T-cell (primary cell): Measurements from ENCODE around the gene UBALD2. TPM values are rescaled to one million over a fixed set of nuclear protein-coding genes. Genes with fewer than 3 reads are reported as not detected.

Experiments used
- ATAC-seq, 4 experiments: fragments of 200-7000 bp in 3 of 4; fragments of 150-1000 bp in 1 of 4; cut with Tn5 transposase; replicated peaks in 1 of 4; 1 replicate in 3 of 4; 2 replicates in 1 of 4; pipeline ENCODE4 v1.10.0; 2021; ENCODE audit warnings: moderate library complexity in 3 of 4, mild to moderate bottlenecking in 2 of 4, moderate number of reproducible peaks in 1 of 4
- CTCF ChIA-PET, 2 donors: fragments of 300-600 bp; sonication (Branson Sonifier 250); formaldehyde crosslinking; loops; one replicate each; lab custom pipeline; 2022; ENCODE audit warnings: antibody characterized with exemption in 2 of 2; lab: Charles Lee
- POLR2A ChIA-PET, 2 donors: fragments of 300-600 bp; sonication (Branson Sonifier 250); formaldehyde crosslinking; loops; one replicate each; lab custom pipeline; 2022; ENCODE audit warnings: antibody characterized with exemption in 2 of 2; lab: Charles Lee
- DNase-seq, 35 experiments: peaks; one replicate each; pipeline versions ENCODE4 v3.0.0 to v3.0.0-alpha.2; 2013 to 2023
- H3K27ac ChIP-seq: one replicate; pipeline ENCODE4 v1.5.1; 2013; ENCODE audit warnings: low read length
- H3K27me3 ChIP-seq, 2 experiments: replicated peaks in 1 of 2; 1 replicate in 1 of 2; 2 replicates in 1 of 2; pipeline versions ENCODE4 v1.6.1 to v1.7.0; 2013; ENCODE audit warnings: low read length in 1 of 2, mixed read lengths in 1 of 2; ENCODE audit not compliant: control insufficient read depth in 2 of 2, insufficient read depth in 2 of 2; ENCODE audit errors: extremely low read depth in 1 of 2
- H3K36me3 ChIP-seq, 2 donors: 1 replicate in 1 of 2; 2 replicates in 1 of 2; pipeline versions ENCODE4 v1.6.1 to v1.7.0; 2013; ENCODE audit warnings: low read length in 1 of 2; ENCODE audit not compliant: control insufficient read depth in 2 of 2, insufficient read depth in 1 of 2; ENCODE audit errors: extremely low read depth in 1 of 2
- H3K4me1 ChIP-seq, 2 experiments: 1 replicate in 1 of 2; 2 replicates in 1 of 2; pipeline versions ENCODE4 v1.6.1 to v1.7.0; 2013; ENCODE audit warnings: low read length in 2 of 2, mixed read lengths in 1 of 2; ENCODE audit not compliant: insufficient read depth in 2 of 2, control insufficient read depth in 1 of 2; ENCODE audit errors: extremely low read depth in 1 of 2
- H3K4me3 ChIP-seq, 2 donors: 1 replicate in 1 of 2; 2 replicates in 1 of 2; pipeline versions ENCODE4 v1.5.1 to v1.7.0; 2013; ENCODE audit warnings: mild to moderate bottlenecking in 2 of 2, low read length in 1 of 2, moderate library complexity in 1 of 2; ENCODE audit not compliant: control insufficient read depth in 1 of 2; ENCODE audit errors: extremely low read depth in 1 of 2
- H3K9me3 ChIP-seq: 2 replicates; pipeline ENCODE4 v1.7.0; 2013
- H3K27ac Mint-ChIP-seq, 2 donors: one replicate each; pipeline ENCODE4 v1.8.0; 2020 to 2021; ENCODE audit warnings: mild to moderate bottlenecking in 2 of 2, mixed read lengths in 2 of 2
- H3K27me3 Mint-ChIP-seq, 2 donors: one replicate each; pipeline ENCODE4 v1.8.0; 2021 to 2022; ENCODE audit warnings: mixed read lengths in 2 of 2
- H3K36me3 Mint-ChIP-seq: one replicate; pipeline ENCODE4 v1.8.0; 2021; ENCODE audit warnings: mixed read lengths
- H3K4me1 Mint-ChIP-seq, 3 donors: one replicate each; pipeline ENCODE4 v1.8.0; 2020 to 2022; ENCODE audit warnings: mixed read lengths in 3 of 3, mild to moderate bottlenecking in 1 of 3
- H3K4me3 Mint-ChIP-seq, 3 donors: one replicate each; pipeline ENCODE4 v1.8.0; 2020 to 2022; ENCODE audit warnings: mild to moderate bottlenecking in 3 of 3, mixed read lengths in 3 of 3, moderate library complexity in 3 of 3
- H3K9me3 Mint-ChIP-seq, 3 donors: one replicate each; pipeline ENCODE4 v1.8.0; 2020 to 2022; ENCODE audit warnings: mixed read lengths in 3 of 3
- WGBS: methylation state at CpG from one replicate; pipeline ENCODE4 v1.1.5; 2013; ENCODE audit warnings: missing lambda C conversion rate; ENCODE audit not compliant: insufficient coverage; 5-methylcytosine and 5-hydroxymethylcytosine counted together
- total RNA-seq, 35 experiments: library from RNA in 6 of 35; stranded (reverse) in 6 of 35; fragments of 120-200 nt in 1 of 35; gene quantifications; one replicate each; pipeline versions ENCODE4 v1.2.1 to v1.2.4 and lab custom pipeline; 2013 to 2026

Gene UBALD2
- total RNA-seq, 5 donors from 2014 or later (not counting 1 experiment from before 2014, with no cell fraction given): 163 to 277 (median 177) TPM

- H3K27me3 Mint-ChIP-seq: no peaks in the 10 kb centered on the region
- DNase-seq (no peak), ATAC-seq (no peak)
- H3K4me1 Mint-ChIP-seq: peaks cover 48 to 64% (median 49%) of the 10 kb centered on the region in 3 donors
- Histone ChIP-seq H3K27ac (no peak overlapping the region), H3K9me3 (no peaks in the 10 kb centered on the region), H3K4me3 (no peak overlapping the region), H3K36me3 (no peaks in the 10 kb centered on the region), H3K27me3 (peaks cover 0 to 12% of the 10 kb centered on the region in 2 experiments), H3K4me1 (peaks cover 15 to 30% of the 10 kb centered on the region in 2 experiments)
- CTCF ChIA-PET: interaction anchor here (0.5 to 1.2 kb wide), 6 partner anchors 9 to 202 kb away, joined by 3 to 4 read pairs (median 3); no protein-coding TSS in a partner anchor
- H3K4me3 Mint-ChIP-seq: peak overlapping the region; percentile 77 to 84 (median 77)
- H3K27ac Mint-ChIP-seq: peak overlapping the region; percentile 91 to 92
- WGBS: 72% methylated on average over 3 of the region's 7 CpGs
- H3K36me3 Mint-ChIP-seq: no peaks in the 10 kb centered on the region
- no peaks in the 10 kb centered on the region for H3K9me3 Mint-ChIP-seq
- POLR2A ChIA-PET: interaction anchor here (0.6 to 1.3 kb wide), 6 partner anchors 17 to 55 kb away, joined by 3 to 7 read pairs (median 4); partner anchors contain the start of gene UBALD2 (in 1 of the 2)
Observed at GRCh38 chr17:76237859-76238313, 27.3 kb upstream of the UBALD2 start.

- Mint-ChIP-seq H3K9me3 (no peaks in the 10 kb centered on the region), H3K4me1 (peaks cover 53 to 67% (median 56%) of the 10 kb centered on the region in 3 donors), H3K4me3 (peak overlapping the region; percentile 77 to 84 (median 77)), H3K27ac (peak overlapping the region; percentile 91 to 92), H3K27me3 (no peaks in the 10 kb centered on the region), H3K36me3 (no peaks in the 10 kb centered on the region)
- ChIA-PET CTCF (interaction anchor here in 1 of 2 donors (0.8 to 1.2 kb wide), 3 partner anchors 41 to 120 kb away, joined by 3 to 4 read pairs (median 3); no protein-coding TSS in a partner anchor), POLR2A (interaction anchor here (0.6 to 1.3 kb wide), 4 partner anchors 24 to 67 kb away, joined by 3 to 7 read pairs (median 6); partner anchors contain the start of gene UBALD2 (in 1 of the 2))
- Histone ChIP-seq H3K4me3 (peak overlapping the region in 1 of 2 donors; percentile 59), H3K27me3 (peaks cover 0 to 12% of the 10 kb centered on the region in 2 experiments), H3K4me1 (peaks cover 17 to 39% of the 10 kb centered on the region in 2 experiments), H3K9me3 (no peaks in the 10 kb centered on the region), H3K36me3 (no peaks in the 10 kb centered on the region), H3K27ac (peak overlapping the region; percentile 8)
- no peak for ATAC-seq
- 85% methylated on average over 5 of the region's 11 CpGs for WGBS
- DNase-seq: no peak
Observed at GRCh38 chr17:76238847-76239537, 26.2 kb upstream of the UBALD2 start.

- DNase-seq (peak in 3 of 35 experiments; percentile 4 to 29 (median 12)), ATAC-seq (peak in 2 of 4 experiments; percentile 1 to 13)
- POLR2A ChIA-PET: interaction anchor here (0.6 to 0.7 kb wide), 2 partner anchors 41 to 68 kb away, joined by 5 to 7 read pairs; no protein-coding TSS in a partner anchor
- H3K9me3 Mint-ChIP-seq: no peaks in the 10 kb centered on the region
- H3K4me1 Mint-ChIP-seq: peaks cover 54 to 67% (median 58%) of the 10 kb centered on the region in 3 donors
- Histone ChIP-seq H3K4me1 (peaks cover 21 to 45% of the 10 kb centered on the region in 2 experiments), H3K36me3 (no peaks in the 10 kb centered on the region), H3K27ac (peak overlapping the region; percentile 71), H3K4me3 (peak overlapping the region; percentile 17 to 59), H3K27me3 (peaks cover 0 to 12% of the 10 kb centered on the region in 2 experiments), H3K9me3 (no peaks in the 10 kb centered on the region)
- H3K27ac Mint-ChIP-seq: peak overlapping the region; percentile 91 to 92
- 14% methylated on average over 71 of the region's 75 CpGs for WGBS
- CTCF ChIA-PET: no interaction called here
- H3K36me3 Mint-ChIP-seq: no peaks in the 10 kb centered on the region
- no peaks in the 10 kb centered on the region for H3K27me3 Mint-ChIP-seq
- peak overlapping the region; percentile 77 to 84 (median 77) for H3K4me3 Mint-ChIP-seq
Observed at GRCh38 chr17:76239538-76240274, 25.4 kb upstream of the UBALD2 start.

GRCh38 chr17:76240461-76241203 lies 24.5 kb upstream of the UBALD2 start, which contains the start of gene RNF157:
Gene RNF157 (minus strand): TSS chr17:76240493. CDS start chr17:76240240, 253 bp downstream.
- Mint-ChIP-seq H3K9me3 (no peaks in the 10 kb centered on the region), H3K36me3 (no peaks in the 10 kb centered on the region), H3K27ac (peak within 1 kb of the TSS; percentile 91 to 92), H3K27me3 (no peaks in the 10 kb centered on the region), H3K4me1 (peaks cover 55 to 69% (median 59%) of the 10 kb centered on the region in 3 donors), H3K4me3 (peak within 1 kb of the TSS; percentile 77 to 91 (median 88))
- ATAC-seq (peak; percentile 91 to 94 (median 93)), DNase-seq (peak; percentile 25 to 84 (median 57))
- Histone ChIP-seq H3K4me3 (peak within 1 kb of the TSS; percentile 67 to 71), H3K27ac (peak within 1 kb of the TSS; percentile 71), H3K9me3 (no peaks in the 10 kb centered on the region), H3K36me3 (no peaks in the 10 kb centered on the region), H3K27me3 (peaks cover 0 to 12% of the 10 kb centered on the region in 2 experiments), H3K4me1 (peaks cover 21 to 54% of the 10 kb centered on the region in 2 experiments)
- ChIA-PET CTCF (interaction anchor here in 1 of 2 donors (0.6 kb wide), 1 partner anchor 9 kb away, joined by 3 read pairs; no protein-coding TSS in a partner anchor), POLR2A (interaction anchor here in 1 of 2 donors (0.5 kb wide), 1 partner anchor 146 kb away, joined by 3 read pairs; no protein-coding TSS in a partner anchor)
- WGBS: under 1% methylated on average over 74 of the region's 102 CpGs

GRCh38 chr17:76241204-76241538 lies 24.0 kb upstream of the UBALD2 start:
- DNase-seq: no peak
- H3K4me3 Mint-ChIP-seq: peak overlapping the region; percentile 77 to 91 (median 88)
- POLR2A ChIA-PET: no interaction called here
- peak overlapping the region; percentile 79 to 88 for H3K27ac Mint-ChIP-seq
- CTCF ChIA-PET: interaction anchor here in 1 of 2 donors (0.6 kb wide), 1 partner anchor 8 kb away, joined by 3 read pairs; no protein-coding TSS in a partner anchor
- H3K36me3 Mint-ChIP-seq: no peaks in the 10 kb centered on the region
- peaks cover 61 to 74% (median 64%) of the 10 kb centered on the region in 3 donors for H3K4me1 Mint-ChIP-seq
- H3K27me3 Mint-ChIP-seq: no peaks in the 10 kb centered on the region
- no peaks in the 10 kb centered on the region for H3K9me3 Mint-ChIP-seq
- peaks cover 23 to 60% of the 10 kb centered on the region in 2 experiments for H3K4me1 ChIP-seq
- H3K27ac ChIP-seq: peak overlapping the region; percentile 52
- no peaks in the 10 kb centered on the region for H3K9me3 ChIP-seq
- peak overlapping the region; percentile 67 to 71 for H3K4me3 ChIP-seq
- 60% methylated on average over 1 of the region's 12 CpGs for WGBS
- peaks cover 0 to 12% of the 10 kb centered on the region in 2 experiments for H3K27me3 ChIP-seq
- H3K36me3 ChIP-seq: no peaks in the 10 kb centered on the region
- ATAC-seq: no peak
